KOPT-K1 (cell line): Measurements from ENCODE around the gene HECTD4.

Experiments
- H3K27ac ChIP-seq: fragments of 200-600 bp; sonication (generic); 2 replicates; pipeline ENCODE4 v1.5.1; 2016; ENCODE audit warnings: antibody characterized with exemption, mild to moderate bottlenecking, low read depth, low read length; ENCODE audit not compliant: poor library complexity, severe bottlenecking
- H3K36me3 ChIP-seq: fragments of 200-600 bp; sonication (generic); 2 replicates; pipeline ENCODE4 v1.5.1; 2017; ENCODE audit warnings: antibody characterized with exemption, mild to moderate bottlenecking, low read length, moderate library complexity; ENCODE audit not compliant: insufficient read depth
- H3K9me3 ChIP-seq: fragments of 200-600 bp; sonication (generic); 2 replicates; pipeline ENCODE4 v1.5.1; 2017; ENCODE audit warnings: antibody characterized with exemption, low read length, mild to moderate bottlenecking; ENCODE audit not compliant: insufficient read depth, poor library complexity, severe bottlenecking

Gene HECTD4

GRCh38 chr12:112172556-112173324 lies 209.5 kb downstream of the HECTD4 start:
- Histone ChIP-seq H3K9me3 (no peaks in the 10 kb centered on the region), H3K36me3 (peaks cover 63% of the 10 kb centered on the region), H3K27ac (no peak overlapping the region)

GRCh38 chr12:112170971-112171596 lies 211.1 kb downstream of the HECTD4 start:
- H3K9me3 ChIP-seq, result no peaks in the 10 kb centered on the region
- H3K27ac ChIP-seq, result no peak overlapping the region
- peaks cover 57% of the 10 kb centered on the region for H3K36me3 ChIP-seq

- H3K27ac ChIP-seq, result no peak overlapping the region
- H3K9me3 ChIP-seq, result no peaks in the 10 kb centered on the region
- H3K36me3 ChIP-seq, result peaks cover 50% of the 10 kb centered on the region
These were observed 211.9 kb downstream of the HECTD4 start for GRCh38 chr12:112170376-112170775.

GRCh38 chr12:112169966-112170365 lies 212.3 kb downstream of the HECTD4 start:
- Histone ChIP-seq H3K36me3 (peaks cover 46% of the 10 kb centered on the region), H3K27ac (no peak overlapping the region), H3K9me3 (no peaks in the 10 kb centered on the region)

GRCh38 chr12:112169161-112169872 lies 212.9 kb downstream of the HECTD4 start:
- H3K27ac ChIP-seq, result no peak overlapping the region

GRCh38 chr12:112168561-112168971 lies 213.7 kb downstream of the HECTD4 start:
- peaks cover 49% of the 10 kb centered on the region for H3K36me3 ChIP-seq
- no peak overlapping the region for H3K27ac ChIP-seq
- no peaks in the 10 kb centered on the region for H3K9me3 ChIP-seq

More at GRCh38 chr12:112169161-112169872, 212.9 kb downstream of the HECTD4 start:
- peaks cover 41% of the 10 kb centered on the region for H3K36me3 ChIP-seq
- no peaks in the 10 kb centered on the region for H3K9me3 ChIP-seq

- Histone ChIP-seq H3K9me3 (no peaks in the 10 kb centered on the region), H3K36me3 (peaks cover 54% of the 10 kb centered on the region), H3K27ac (no peak overlapping the region)
These were observed 214.3 kb downstream of the HECTD4 start for GRCh38 chr12:112167718-112168525.

- peaks cover 54% of the 10 kb centered on the region for H3K36me3 ChIP-seq
- H3K9me3 ChIP-seq, result no peaks in the 10 kb centered on the region
- no peak overlapping the region for H3K27ac ChIP-seq
These were observed 215.2 kb downstream of the HECTD4 start for GRCh38 chr12:112167031-112167461.

GRCh38 chr12:112166051-112167015 lies 215.9 kb downstream of the HECTD4 start:
- H3K27ac ChIP-seq, result no peak overlapping the region

GRCh38 chr12:112165624-112166023 lies 216.6 kb downstream of the HECTD4 start:
- peaks cover 55% of the 10 kb centered on the region for H3K36me3 ChIP-seq
- H3K27ac ChIP-seq, result no peak overlapping the region
- H3K9me3 ChIP-seq, result no peaks in the 10 kb centered on the region

More at GRCh38 chr12:112166051-112167015, 215.9 kb downstream of the HECTD4 start:
- Histone ChIP-seq H3K36me3 (peaks cover 55% of the 10 kb centered on the region), H3K9me3 (no peaks in the 10 kb centered on the region)

GRCh38 chr12:112164011-112164660 lies 218.1 kb downstream of the HECTD4 start:
- no peak overlapping the region for H3K27ac ChIP-seq
- H3K36me3 ChIP-seq, result peaks cover 59% of the 10 kb centered on the region
- H3K9me3 ChIP-seq, result no peaks in the 10 kb centered on the region

GRCh38 chr12:112163471-112163991 lies 218.7 kb downstream of the HECTD4 start:
- no peaks in the 10 kb centered on the region for H3K9me3 ChIP-seq
- H3K36me3 ChIP-seq, result peaks cover 60% of the 10 kb centered on the region
- H3K27ac ChIP-seq, result no peak overlapping the region

GRCh38 chr12:112163056-112163455 lies 219.2 kb downstream of the HECTD4 start:
- H3K36me3 ChIP-seq, result peaks cover 65% of the 10 kb centered on the region
- H3K27ac ChIP-seq, result no peak overlapping the region
- no peaks in the 10 kb centered on the region for H3K9me3 ChIP-seq
